Naive thymus-derived CD8-positive, alpha-beta T cell (primary cell): ENCODE measurements around the gene BPIFA2. TPM values are rescaled to one million over a fixed set of nuclear protein-coding genes. Genes with fewer than 3 reads are reported as not detected.
A peak's percentile ranks its signal among the peaks of the same experiment; 100 is the strongest.

Experiments
- ATAC-seq, 2 donors: fragments of 150-1000 bp; cut with Tn5 transposase in 1 of 2; sonication (Bioruptor Pico), chemical (Tn5 transposase) in 1 of 2; 1 replicate in 1 of 2; 2 replicates in 1 of 2; pipeline ENCODE4 v1.10.0; 2021; ENCODE audit warnings: mild to moderate bottlenecking in 2 of 2, moderate library complexity in 2 of 2
- POLR2A ChIA-PET: fragments of 350-600 bp; sonication (Branson Sonifier 250); formaldehyde crosslinking; loops from one replicate; lab custom pipeline; 2021; ENCODE audit warnings: antibody characterized with exemption; lab: Charles Lee
- DNase-seq, 10 donors: peaks; one replicate each; pipeline versions ENCODE4 v3.0.0 to v3.0.0-alpha.2; 2020 to 2022
- H3K27ac Mint-ChIP-seq, 10 donors: one replicate each; pipeline ENCODE4 v1.8.0; 2020 to 2022; ENCODE audit warnings: mild to moderate bottlenecking in 10 of 10, mixed read lengths in 10 of 10, moderate library complexity in 4 of 10, inconsistent platforms in 1 of 10
- H3K27me3 Mint-ChIP-seq, 5 donors: one replicate each; pipeline ENCODE4 v1.8.0; 2021 to 2022; ENCODE audit warnings: mixed read lengths in 5 of 5
- H3K36me3 Mint-ChIP-seq, 3 donors: one replicate each; pipeline ENCODE4 v1.8.0; 2020 to 2022; ENCODE audit warnings: mixed read lengths in 3 of 3, mild to moderate bottlenecking in 2 of 3, inconsistent platforms in 1 of 3
- H3K4me1 Mint-ChIP-seq, 4 donors: one replicate each; pipeline ENCODE4 v1.8.0; 2021 to 2022; ENCODE audit warnings: mixed read lengths in 4 of 4
- H3K4me3 Mint-ChIP-seq, 10 donors: one replicate each; pipeline ENCODE4 v1.8.0; 2020 to 2022; ENCODE audit warnings: mild to moderate bottlenecking in 10 of 10, mixed read lengths in 10 of 10, moderate library complexity in 6 of 10, inconsistent platforms in 1 of 10
- H3K9me3 Mint-ChIP-seq, 9 donors: one replicate each; pipeline ENCODE4 v1.8.0; 2020 to 2022; ENCODE audit warnings: mixed read lengths in 9 of 9, mild to moderate bottlenecking in 3 of 9, inconsistent platforms in 1 of 9, moderate library complexity in 1 of 9
- polyA plus RNA-seq, 3 donors: library from polyadenylated mRNA; unstranded; fragments of 300-500 nt; fragmentation: Illumina TruSeq; gene quantifications; one replicate each; pipeline ENCODE4 v1.2.3, GENCODE V29; 2021
- total RNA-seq, 8 experiments: library from RNA in 2 of 8; stranded (reverse) in 2 of 8; gene quantifications; one replicate each; pipeline ENCODE4 v1.2.3 and lab custom pipeline; 2021 to 2026

Gene BPIFA2
- total and polyA plus RNA-seq, 5 experiments from 2014 or later, result not detected

DNA sequence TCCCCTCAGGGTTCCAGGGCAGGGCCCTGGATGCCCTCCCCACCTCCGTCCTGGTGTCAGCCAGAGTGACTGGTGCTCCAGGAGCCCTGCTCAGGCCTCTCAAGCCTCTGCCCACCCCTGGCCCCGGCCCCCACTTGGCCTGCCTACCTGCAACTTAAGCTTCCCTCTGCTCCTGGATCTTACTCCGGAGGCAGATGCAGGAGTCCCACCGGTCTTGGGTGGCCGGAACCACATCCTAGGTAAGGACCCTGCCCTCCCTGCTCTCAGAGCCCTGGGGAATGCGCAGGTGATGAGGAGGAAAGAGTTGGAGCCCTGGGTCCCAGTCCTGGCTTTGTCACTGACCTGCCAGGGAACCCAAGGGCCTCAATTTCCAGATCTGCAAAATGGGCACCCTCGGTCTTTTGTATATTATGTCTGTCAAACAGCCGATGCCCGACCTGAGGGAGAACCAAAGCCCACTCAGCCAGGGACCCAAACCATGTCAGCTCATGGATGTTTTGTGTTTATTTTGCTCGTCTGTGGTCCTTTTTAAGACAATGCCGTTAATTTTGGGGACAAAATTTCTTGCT lies 34.5 kb upstream of the BPIFA2 start:
- Mint-ChIP-seq H3K4me1 (no peaks in the 10 kb centered on the region), H3K27ac (no peak overlapping the region), H3K4me3 (no peak overlapping the region), H3K9me3 (no peaks in the 10 kb centered on the region), H3K36me3 (no peaks in the 10 kb centered on the region), H3K27me3 (peaks cover 0 to 14% (median 6%) of the 10 kb centered on the region in 5 donors)
- POLR2A ChIA-PET, result no interaction called here
- DNase-seq (no peak), ATAC-seq (no peak)

DNA sequence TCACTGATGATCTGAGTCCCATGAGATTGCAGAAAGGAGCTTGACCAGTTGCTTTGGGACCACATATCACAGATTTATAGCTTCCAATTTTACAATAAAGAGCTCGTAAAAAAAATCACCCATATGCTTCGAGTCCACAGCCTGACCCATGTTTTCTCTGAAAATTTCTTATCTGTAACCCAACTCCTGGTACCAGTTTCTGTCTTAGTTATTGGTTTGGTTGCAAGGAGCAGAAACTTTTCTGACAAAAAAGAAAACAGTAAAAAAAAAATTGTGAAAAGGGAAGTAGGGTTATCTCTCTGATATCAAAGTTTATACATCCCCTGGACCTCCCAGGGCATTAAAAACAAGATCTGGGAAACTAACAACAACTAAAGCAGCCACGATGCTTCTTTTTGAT lies 30.8 kb upstream of the BPIFA2 start:
- no peak overlapping the region for H3K27ac Mint-ChIP-seq
- no peak overlapping the region for H3K4me3 Mint-ChIP-seq
- H3K27me3 Mint-ChIP-seq, result peaks cover 0 to 5% (median 2%) of the 10 kb centered on the region in 5 donors
- no peak for DNase-seq
- no peak for ATAC-seq
- H3K36me3 Mint-ChIP-seq, result no peaks in the 10 kb centered on the region
- no peaks in the 10 kb centered on the region for H3K4me1 Mint-ChIP-seq
- POLR2A ChIA-PET, result no interaction called here
- no peaks in the 10 kb centered on the region for H3K9me3 Mint-ChIP-seq

DNA sequence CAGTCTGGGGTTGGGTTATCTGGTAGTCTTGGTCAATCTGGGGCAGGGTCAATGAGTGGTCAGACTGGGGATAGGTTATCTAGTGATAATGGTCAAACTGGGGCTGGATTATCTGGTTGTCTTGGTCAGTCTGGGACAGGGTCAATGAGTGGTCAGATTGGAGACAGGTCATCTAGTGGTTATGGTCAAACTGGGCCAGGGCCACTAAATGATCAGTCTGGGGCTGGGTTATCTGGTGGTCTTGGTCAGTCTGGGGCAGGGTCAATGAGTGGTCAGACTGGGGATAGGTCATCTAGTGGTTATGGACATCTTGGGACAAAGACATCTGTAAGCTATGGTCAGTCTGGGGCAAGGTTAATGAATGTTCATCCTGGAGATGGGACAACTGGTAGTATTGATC lies 28.5 kb upstream of the BPIFA2 start:
- no peak overlapping the region for H3K4me3 Mint-ChIP-seq
- H3K9me3 Mint-ChIP-seq, result peaks cover 0 to 2% (median 0%) of the 10 kb centered on the region in 9 donors
- POLR2A ChIA-PET, result no interaction called here
- no peaks in the 10 kb centered on the region for H3K4me1 Mint-ChIP-seq
- ATAC-seq, result no peak
- H3K27ac Mint-ChIP-seq, result no peak overlapping the region
- peaks cover 0 to 5% (median 2%) of the 10 kb centered on the region in 5 donors for H3K27me3 Mint-ChIP-seq
- H3K36me3 Mint-ChIP-seq, result no peaks in the 10 kb centered on the region
- peak in 1 of 10 donors; percentile 5 for DNase-seq

DNA sequence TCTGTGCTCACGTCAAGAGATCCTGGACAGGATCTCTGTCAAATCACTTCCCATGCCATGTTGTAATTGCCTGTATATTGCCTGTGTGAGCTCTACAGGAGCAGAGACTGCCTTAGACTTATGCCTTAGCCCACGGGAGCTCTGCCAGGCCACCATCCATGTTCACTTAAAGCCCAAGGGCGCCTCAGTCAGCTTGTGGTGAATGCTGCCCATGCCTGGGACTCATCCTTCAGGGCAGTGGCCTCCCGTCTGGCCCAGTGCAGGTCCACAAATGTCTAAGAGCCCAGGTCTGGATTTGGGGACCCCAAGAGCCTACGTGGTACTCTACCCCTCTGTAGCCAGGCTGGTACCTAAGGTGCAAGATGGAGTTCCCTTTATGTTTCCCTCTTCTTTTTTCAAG lies 22.4 kb upstream of the BPIFA2 start:
- ATAC-seq (no peak), DNase-seq (no peak)
- peaks cover 0 to 2% (median 0%) of the 10 kb centered on the region in 4 donors for H3K4me1 Mint-ChIP-seq
- no peak overlapping the region for H3K4me3 Mint-ChIP-seq
- no peaks in the 10 kb centered on the region for H3K36me3 Mint-ChIP-seq
- H3K27me3 Mint-ChIP-seq, result peaks cover 14 to 44% (median 27%) of the 10 kb centered on the region in 5 donors
- H3K27ac Mint-ChIP-seq, result no peak overlapping the region
- peaks cover 0 to 2% (median 0%) of the 10 kb centered on the region in 9 donors for H3K9me3 Mint-ChIP-seq
- POLR2A ChIA-PET, result no interaction called here

DNA sequence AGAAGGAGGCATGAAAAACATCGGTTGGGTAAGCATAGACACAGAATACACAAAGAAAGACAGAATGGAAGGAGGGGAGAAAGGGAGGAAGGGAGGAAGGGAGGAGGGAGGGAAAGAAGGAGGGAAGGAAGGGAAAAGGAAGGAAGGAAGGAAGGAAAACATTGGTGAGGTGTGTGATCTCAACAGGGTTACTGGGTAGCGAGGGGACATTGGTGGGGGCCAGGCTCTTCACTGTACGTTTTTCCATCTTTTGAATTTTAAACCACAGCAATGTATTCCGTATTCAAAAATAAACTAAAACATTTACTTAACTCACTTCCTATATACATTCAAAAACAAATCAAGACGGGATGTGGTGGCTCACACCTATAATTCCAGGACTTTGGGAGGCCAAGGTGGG lies 20.7 kb upstream of the BPIFA2 start:
- POLR2A ChIA-PET, result no interaction called here
- DNase-seq (no peak), ATAC-seq (no peak)
- H3K27ac Mint-ChIP-seq, result peak overlapping the region in 1 of 10 donors; percentile 7
- peaks cover 0 to 2% (median 0%) of the 10 kb centered on the region in 9 donors for H3K9me3 Mint-ChIP-seq
- no peaks in the 10 kb centered on the region for H3K36me3 Mint-ChIP-seq
- no peak overlapping the region for H3K4me3 Mint-ChIP-seq
- peaks cover 0 to 2% (median 0%) of the 10 kb centered on the region in 4 donors for H3K4me1 Mint-ChIP-seq
- peaks cover 16 to 44% (median 27%) of the 10 kb centered on the region in 5 donors for H3K27me3 Mint-ChIP-seq

DNA sequence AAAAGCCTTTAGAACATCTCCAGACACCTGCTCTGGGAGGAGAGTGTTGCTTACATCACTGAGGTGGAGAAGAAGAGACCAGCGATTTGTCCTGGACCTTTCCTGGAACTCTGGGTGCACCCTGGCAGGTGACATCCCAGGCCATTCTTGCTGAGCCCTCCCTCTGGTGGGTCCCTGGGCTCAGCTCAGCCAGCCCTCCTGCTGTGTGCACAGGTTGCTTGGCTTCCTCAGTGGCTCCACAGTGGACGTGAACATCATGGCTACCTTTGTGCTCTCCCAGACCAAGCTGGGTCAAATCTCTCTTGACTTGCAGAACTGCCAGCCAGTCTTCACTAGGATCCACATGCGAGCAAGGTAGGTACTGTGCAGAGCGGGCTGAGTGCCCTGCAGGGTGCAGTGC lies 19.9 kb upstream of the BPIFA2 start:
- Mint-ChIP-seq H3K4me3 (no peak overlapping the region), H3K36me3 (no peaks in the 10 kb centered on the region)
- peak in 1 of 10 donors; percentile 9 for DNase-seq

DNA sequence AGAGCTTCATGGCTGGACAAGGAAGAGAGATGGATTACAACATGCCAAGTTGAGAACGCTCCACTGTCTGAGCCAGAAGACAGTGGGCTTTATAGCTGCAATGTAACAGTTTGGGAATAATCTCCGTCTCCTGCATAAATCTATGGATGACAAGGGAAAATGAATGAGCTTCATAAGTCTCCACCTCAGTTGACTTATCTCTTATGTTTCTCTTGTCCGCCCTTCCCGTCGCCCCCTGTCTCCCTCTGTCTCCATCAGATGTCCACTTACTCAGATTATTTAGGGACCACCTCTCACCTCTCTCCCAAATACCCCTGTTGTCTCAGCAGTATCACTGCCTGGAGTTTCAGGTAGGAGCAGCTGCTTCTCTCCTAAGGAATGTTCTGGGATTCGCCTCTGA lies 13.7 kb upstream of the BPIFA2 start:
- POLR2A ChIA-PET, result no interaction called here
- Mint-ChIP-seq H3K27me3 (peaks cover 8 to 34% (median 28%) of the 10 kb centered on the region in 5 donors), H3K4me3 (no peak overlapping the region), H3K36me3 (no peaks in the 10 kb centered on the region), H3K4me1 (no peaks in the 10 kb centered on the region), H3K9me3 (no peaks in the 10 kb centered on the region), H3K27ac (no peak overlapping the region)
- ATAC-seq (no peak), DNase-seq (no peak)

More for the DNA sequence above, 19.9 kb upstream of the BPIFA2 start:
- peaks cover 0 to 2% (median 0%) of the 10 kb centered on the region in 4 donors for H3K4me1 Mint-ChIP-seq
- H3K27ac Mint-ChIP-seq, result no peak overlapping the region
- peaks cover 0 to 2% (median 0%) of the 10 kb centered on the region in 9 donors for H3K9me3 Mint-ChIP-seq
- POLR2A ChIA-PET, result no interaction called here
- H3K27me3 Mint-ChIP-seq, result peaks cover 16 to 49% (median 30%) of the 10 kb centered on the region in 5 donors
- ATAC-seq, result no peak

DNA sequence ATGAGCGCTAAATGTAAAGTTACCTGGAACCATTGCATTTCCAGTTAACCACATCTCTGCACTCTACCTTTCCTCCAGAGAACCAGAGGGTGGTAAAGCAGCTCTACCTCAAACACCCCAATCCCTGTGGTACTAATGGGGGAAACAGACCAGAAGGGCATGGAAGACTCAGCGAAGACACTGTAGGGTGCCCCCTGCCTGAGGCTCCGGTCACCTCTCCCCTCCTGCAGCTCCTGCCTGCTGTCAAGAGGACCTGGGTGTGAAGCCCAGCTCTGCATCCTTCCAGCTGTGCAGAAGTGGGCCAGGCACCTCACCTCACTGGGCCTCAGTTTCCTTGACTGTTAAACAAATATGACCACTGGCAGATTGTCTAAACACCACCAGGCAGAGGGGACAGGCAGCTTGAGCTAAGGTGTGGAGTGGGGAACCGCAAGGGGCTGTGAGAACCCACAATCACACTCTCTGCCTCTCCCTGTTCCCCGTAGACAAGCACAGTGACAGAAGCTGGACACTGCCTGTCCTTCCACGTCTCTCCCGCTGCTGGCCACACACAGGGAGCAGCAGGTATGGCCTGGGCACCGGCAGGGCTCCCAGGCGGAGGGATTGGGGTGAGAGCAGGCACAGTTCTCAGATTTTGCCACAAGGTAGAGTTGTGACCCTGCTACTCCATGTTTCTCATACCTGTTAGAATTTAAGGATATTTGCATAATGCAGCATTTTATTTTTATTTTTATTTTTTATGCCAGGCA lies 9.1 kb upstream of the BPIFA2 start:
- Mint-ChIP-seq H3K36me3 (no peaks in the 10 kb centered on the region), H3K4me3 (no peak overlapping the region), H3K9me3 (no peaks in the 10 kb centered on the region), H3K27me3 (peaks cover 4 to 20% (median 13%) of the 10 kb centered on the region in 5 donors), H3K4me1 (no peaks in the 10 kb centered on the region), H3K27ac (no peak overlapping the region)
- ATAC-seq, result no peak
- no peak for DNase-seq
- POLR2A ChIA-PET, result no interaction called here

DNA sequence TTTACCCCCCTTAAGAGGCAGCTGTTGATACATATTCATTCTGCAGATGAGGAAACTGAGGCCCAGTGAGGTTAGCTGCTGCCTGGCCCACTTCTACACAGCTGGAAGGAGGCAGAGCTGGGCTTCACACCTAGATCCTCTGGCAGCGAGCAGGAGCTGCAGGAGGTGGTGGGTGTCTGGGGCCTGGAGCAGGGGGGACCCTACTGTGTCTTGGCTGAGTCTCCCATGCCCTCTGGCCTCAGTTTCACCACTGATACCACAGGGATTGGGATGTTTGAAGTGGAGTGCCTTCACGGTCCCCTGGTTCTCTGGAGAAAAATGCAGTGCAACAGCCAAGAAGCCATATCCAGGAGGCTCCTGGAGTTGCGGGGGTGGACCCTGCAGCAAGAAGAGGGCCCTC lies 8.2 kb upstream of the BPIFA2 start:
- peaks cover 1 to 15% (median 7%) of the 10 kb centered on the region in 5 donors for H3K27me3 Mint-ChIP-seq
- no peak for DNase-seq
- no peaks in the 10 kb centered on the region for H3K36me3 Mint-ChIP-seq
- POLR2A ChIA-PET, result no interaction called here
- H3K27ac Mint-ChIP-seq, result peak overlapping the region in 1 of 10 donors; percentile 31
- H3K4me1 Mint-ChIP-seq, result no peaks in the 10 kb centered on the region
- ATAC-seq, result no peak
- no peak overlapping the region for H3K4me3 Mint-ChIP-seq
- no peaks in the 10 kb centered on the region for H3K9me3 Mint-ChIP-seq

DNA sequence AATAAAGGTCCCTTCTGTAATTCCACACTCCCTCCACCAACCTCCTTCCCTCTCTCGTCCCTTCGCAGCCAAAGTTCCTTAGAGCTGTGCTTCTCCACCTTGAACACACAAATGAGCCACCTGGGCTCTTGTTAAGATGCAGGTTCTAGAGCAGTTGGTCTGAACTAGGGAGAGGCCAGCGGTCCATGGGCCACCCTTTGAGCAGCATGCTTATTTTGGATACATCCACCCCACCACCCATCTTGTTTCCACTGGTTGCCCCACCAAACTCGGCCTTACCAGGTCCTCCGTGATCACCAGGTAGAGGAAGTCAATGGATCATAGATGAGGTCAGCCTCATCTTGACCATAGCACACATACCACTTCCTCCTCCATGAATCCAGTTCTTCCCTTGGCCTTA lies 7.3 kb upstream of the BPIFA2 start:
- DNase-seq, result no peak
- Mint-ChIP-seq H3K9me3 (no peaks in the 10 kb centered on the region), H3K4me3 (peak overlapping the region in 1 of 10 donors; percentile 17), H3K27ac (no peak overlapping the region), H3K36me3 (no peaks in the 10 kb centered on the region), H3K27me3 (peaks cover 0 to 13% (median 6%) of the 10 kb centered on the region in 5 donors), H3K4me1 (no peaks in the 10 kb centered on the region)
- no peak for ATAC-seq
- POLR2A ChIA-PET, result no interaction called here

DNA sequence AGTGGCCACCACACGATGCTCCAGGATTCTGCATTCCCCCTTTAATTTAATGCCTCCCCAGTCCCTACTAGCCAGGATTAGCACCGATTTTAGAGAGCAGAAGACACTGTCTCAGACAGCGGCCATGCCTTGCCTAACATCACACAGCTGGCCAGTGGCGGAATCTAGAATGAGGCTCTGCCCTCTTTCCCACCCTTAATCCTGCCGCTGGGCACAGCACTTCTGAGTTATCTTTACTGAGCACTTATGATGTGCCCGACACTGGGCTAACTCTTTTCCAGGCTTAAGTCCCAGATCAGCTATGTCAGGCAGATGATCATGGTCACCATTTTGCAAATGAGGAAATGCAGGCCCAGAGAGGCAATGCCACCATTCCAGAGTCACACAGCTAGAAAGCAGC lies 5.6 kb upstream of the BPIFA2 start:
- Mint-ChIP-seq H3K36me3 (no peaks in the 10 kb centered on the region), H3K27ac (no peak overlapping the region)

DNA sequence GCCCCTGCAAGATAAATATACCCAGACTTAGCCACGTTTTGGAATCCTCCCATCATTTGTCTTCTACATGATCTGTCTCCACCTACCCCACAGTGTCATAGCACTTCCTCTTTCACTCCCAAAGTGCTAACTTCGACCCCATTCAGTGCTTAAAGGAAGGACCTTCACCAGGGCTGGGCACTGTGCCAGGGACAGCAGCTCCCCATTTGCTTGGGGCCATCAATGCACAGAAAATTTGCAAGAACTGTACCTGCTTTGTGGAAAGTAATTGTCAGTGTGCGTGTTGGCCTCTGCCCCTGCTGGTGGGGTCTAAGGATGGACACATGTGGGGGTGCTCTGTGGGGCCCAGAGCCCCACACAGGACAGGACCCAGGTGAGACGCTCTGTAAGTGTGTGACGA lies 5.2 kb upstream of the BPIFA2 start:
- Mint-ChIP-seq H3K27me3 (peaks cover 0 to 6% (median under 1%) of the 10 kb centered on the region in 5 donors), H3K4me1 (no peaks in the 10 kb centered on the region), H3K4me3 (no peak overlapping the region), H3K36me3 (no peaks in the 10 kb centered on the region), H3K27ac (no peak overlapping the region), H3K9me3 (no peaks in the 10 kb centered on the region)
- POLR2A ChIA-PET, result no interaction called here
- no peak for ATAC-seq
- DNase-seq, result no peak

More for the DNA sequence above, 5.6 kb upstream of the BPIFA2 start:
- H3K4me1 Mint-ChIP-seq, result no peaks in the 10 kb centered on the region
- POLR2A ChIA-PET, result no interaction called here
- H3K27me3 Mint-ChIP-seq, result peaks cover 0 to 4% (median 0%) of the 10 kb centered on the region in 5 donors
- no peak overlapping the region for H3K4me3 Mint-ChIP-seq
- ATAC-seq (no peak), DNase-seq (no peak)
- no peaks in the 10 kb centered on the region for H3K9me3 Mint-ChIP-seq
